Hematopoietic multipotent progenitor cell (in vitro differentiated cells): ENCODE results near the gene MRM3. TPM values are rescaled to one million over a fixed set of nuclear protein-coding genes. Genes with fewer than 3 reads are reported as not detected.
"Not testable (repeated sequence)": the region's sequence is repeated elsewhere in the genome, so short reads cannot be mapped to it uniquely, and the experiment has no call there.

Experiments
- DNase-seq, 3 donors: peaks; one replicate each; pipeline ENCODE4 v3.0.0-alpha.2; 2011 to 2015; ENCODE audit warnings: low read depth in 2 of 3, low spot score in 2 of 3
- total RNA-seq: library from RNA; depleted of rRNA; stranded (reverse); fragments of >200 nt; gene quantifications from one replicate; pipeline ENCODE4 v1.2.3, GENCODE V29; 2012

MRM3 gene
- total RNA-seq, 1 donor, result 29.4 TPM

DNA sequence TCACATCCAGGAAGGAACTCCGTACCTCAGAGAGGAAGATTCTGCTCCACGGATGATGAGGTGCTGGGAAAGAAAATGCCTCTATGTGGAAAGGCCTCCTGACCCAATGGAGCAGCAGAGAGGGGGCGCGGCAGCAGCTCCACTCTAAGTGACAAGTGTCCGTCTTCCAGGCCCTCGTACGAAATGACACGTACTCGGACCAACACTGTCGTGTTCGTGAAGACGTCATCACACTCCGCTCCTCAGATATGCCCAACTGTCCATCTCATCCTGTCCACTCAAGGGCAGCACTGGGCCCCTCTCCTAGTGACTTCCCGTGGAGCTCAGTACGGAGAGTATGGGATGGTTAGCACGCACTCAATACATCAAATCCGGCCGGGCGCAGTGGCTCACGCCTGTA is 32.2 kb downstream of the MRM3 start:
- DNase-seq, result no peak

DNA sequence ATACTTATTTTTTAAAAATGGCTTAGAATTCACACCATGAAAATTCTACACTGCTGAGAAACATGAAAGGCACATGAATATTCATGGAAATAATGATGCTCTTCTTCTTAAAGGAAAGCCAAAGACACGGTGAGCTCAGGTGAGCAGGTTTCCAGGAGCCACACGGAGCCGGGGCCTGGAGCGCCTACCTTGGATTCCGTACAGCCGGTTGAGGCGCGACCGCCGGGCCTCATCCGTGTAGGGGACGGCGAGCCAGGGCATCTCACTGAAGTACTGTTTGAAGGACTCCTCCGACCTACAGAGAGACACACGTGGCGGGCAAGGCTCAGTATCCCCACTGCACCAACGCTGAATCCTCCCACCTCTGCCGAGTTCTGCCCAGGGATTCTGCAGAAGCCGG is 37.1 kb downstream of the MRM3 start:
- no peak for DNase-seq

DNA sequence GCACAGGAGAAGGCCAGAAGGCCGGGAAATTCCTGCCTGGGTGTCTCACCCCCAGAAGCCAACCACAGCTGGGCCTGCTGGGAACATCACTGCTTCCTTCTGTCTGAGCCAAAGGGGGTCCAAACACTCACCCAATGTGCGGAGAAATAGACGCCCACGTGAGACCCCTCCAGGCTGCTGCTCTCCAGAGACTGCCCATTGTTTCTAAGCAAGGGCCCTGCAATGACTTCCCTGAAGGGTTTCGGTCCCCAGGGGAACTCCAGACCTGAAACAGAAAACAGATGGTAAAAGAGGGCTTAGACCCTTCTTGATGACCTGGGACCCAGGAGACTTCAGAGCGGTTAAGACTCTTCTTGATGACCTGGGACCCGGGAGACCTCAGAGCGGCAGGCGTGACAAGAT is 41.3 kb downstream of the MRM3 start:
- no peak for DNase-seq

DNA sequence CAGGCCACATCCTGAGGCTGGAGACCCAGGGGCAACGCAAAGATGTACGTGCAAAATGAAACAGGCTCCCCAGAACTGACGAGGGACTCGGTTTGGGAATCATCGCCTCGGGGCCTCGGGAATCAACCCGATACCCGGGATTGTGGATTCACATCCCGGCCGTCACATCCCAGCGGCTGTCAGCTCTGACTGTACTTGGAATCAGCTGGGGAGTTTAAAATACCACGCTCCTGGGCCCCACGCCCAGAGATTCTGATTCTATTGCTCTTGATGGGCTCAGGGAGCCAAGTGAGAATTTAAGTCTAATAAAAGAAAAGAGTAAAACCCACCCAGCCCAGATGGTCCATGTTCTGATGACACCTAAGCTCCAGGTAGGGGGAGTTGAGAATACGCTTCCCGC is 42.2 kb downstream of the MRM3 start:
- DNase-seq, result no peak

DNA sequence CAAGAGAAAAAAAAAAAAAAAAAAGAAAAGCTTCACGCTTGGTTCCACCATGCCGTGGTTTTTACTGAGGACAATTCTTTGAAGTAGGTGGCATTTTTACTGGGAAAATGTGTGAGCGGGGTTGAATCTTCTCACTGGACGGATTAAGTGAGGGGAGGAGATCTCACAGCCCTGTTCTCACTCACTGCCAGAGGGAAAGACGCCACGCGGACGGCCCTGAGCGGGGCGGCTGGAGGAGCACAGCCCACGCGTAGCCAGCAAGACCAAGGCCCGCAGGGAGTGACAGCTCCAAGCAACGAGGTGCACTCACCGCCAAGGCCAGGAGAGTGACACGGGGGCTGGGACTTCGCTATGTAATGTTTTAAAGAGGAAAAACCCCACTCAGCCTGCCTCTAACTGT is 43.1 kb downstream of the MRM3 start:
- DNase-seq, result no peak

DNA sequence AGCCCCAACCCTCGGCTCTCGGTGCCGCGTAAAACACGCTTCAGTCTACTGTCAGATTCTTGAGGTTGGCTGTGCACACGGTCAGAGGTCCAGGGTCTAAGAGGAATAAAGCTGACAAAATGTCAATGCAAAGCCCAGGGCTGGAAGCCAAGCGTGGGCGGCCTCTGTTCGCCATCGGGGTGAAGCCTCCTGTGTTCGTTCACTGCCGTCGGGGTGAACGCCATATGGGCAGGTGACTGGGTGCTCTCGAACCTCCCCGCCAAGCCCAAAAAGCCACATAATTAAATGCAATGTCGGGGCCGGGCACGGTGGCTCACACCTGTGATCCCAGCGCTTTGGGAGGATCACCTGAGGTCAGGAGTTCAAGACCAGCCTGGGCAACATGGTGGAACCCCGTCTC is 44.6 kb downstream of the MRM3 start:
- DNase-seq, result no peak

DNA sequence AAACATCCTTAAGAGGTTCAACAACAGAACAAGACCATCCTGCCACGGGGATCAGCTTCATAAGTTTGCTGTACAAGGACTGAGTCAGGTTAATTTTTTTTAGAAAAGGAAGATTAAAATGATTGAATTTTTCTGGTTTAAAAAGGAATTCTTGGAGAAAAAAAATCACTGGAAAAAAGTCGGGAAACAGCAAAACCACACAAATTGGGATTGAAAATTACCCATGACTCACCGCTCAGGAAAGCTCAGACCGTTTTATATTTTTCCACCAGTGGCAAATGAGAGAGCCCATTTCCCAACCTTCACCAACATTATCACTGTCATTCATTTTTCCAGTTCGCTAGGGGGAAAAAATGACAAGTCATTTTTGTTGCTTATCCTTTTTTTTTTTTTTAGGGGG is 46.6 kb downstream of the MRM3 start:
- DNase-seq, result no peak

DNA sequence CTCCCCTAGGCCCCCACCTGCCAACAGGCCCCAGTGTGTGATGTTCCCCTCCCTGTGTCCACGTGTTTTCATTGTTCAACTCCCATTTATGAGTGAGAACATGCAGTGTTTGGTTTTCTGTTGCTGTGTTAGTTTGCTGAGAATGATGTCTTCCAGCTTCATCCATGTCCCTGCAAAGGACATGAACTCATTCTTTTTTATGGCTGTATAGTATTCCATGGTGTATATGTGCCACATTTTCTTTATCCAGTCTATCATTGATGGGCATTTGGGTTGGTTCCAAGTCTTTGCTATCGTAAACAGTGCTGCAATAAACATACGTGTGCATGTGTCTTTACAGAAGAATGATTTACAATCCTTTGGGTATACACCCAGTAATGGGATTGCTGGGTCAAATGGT is 47.5 kb downstream of the MRM3 start:
- DNase-seq, result not testable (repeated sequence)

DNA sequence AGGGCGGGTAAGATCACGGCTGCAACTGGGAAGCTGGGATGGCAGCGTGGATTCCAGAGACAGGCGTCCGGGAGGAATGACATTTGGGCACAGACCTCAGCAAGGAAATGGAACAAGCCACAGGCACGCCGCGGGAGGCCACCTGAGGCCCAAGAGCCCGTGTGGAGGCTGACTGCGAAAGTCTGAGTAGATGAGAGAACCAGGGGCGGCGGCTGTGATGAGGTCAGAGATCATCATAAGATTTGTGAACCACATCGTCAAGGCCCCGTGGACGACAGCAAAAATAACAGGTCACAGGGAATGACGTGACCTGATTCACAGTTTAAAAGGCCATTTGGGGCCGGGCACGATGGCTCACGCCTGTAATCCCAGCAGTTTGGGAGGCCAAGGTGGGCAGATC is 48.2 kb downstream of the MRM3 start:
- DNase-seq, result no peak

DNA sequence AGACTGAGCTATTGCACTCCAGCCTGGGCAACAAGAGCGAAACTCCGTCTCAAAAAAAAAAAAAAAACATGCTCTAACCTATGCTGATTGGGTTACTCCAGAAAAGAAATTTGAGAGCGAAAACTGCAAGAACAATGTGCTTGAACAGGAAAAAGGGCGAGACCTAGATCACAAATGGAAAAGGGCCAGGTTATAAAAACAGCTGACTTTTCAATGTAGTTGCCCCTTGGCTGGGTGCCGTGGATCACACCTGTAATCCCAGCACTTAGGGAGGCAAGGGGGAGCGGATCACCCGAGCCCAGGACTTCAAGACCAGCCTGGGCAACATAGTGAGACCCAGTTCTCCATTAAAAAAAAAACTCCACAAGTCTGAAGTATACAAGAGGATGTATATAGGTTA is 48.8 kb downstream of the MRM3 start:
- no peak for DNase-seq

DNA sequence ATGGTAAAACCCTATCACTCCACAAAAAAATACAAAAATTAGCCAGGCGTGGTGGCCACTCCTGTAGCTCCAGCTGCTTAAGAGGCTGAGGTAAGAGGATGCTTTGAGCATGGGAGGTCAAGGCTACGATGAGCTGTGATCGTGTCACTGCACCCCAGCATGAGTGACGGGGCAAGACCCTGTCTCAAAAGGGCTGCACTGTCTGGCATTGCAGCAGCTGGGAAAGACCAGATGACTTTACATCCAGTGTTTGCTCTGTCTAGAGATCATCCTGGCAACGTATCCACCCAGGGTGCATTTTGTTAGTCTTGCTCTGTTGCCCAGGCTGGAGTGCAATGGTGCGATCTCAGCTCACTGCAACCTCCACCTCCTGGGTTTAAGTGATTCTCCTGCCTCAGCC is 52.0 kb downstream of the MRM3 start:
- DNase-seq, result no peak

DNA sequence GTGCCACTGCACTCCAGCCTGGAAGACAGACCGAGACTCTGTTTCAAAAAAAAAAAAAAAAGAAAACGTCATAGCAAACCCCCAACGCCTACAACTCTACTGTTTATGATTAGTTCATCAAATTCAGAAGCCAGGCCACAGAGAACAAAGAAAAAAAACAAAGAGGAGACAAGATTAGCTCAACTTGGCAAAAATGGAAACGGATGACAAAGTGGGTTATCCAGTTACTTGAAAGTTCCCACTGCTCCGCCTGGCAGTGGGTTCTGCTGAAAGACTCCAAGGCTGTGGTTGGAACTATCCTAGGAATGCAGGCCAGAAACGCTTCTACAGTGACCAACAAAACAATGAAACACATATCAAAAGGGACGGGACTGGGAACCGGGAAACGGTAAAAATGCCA is 53.1 kb downstream of the MRM3 start:
- no peak for DNase-seq

DNA sequence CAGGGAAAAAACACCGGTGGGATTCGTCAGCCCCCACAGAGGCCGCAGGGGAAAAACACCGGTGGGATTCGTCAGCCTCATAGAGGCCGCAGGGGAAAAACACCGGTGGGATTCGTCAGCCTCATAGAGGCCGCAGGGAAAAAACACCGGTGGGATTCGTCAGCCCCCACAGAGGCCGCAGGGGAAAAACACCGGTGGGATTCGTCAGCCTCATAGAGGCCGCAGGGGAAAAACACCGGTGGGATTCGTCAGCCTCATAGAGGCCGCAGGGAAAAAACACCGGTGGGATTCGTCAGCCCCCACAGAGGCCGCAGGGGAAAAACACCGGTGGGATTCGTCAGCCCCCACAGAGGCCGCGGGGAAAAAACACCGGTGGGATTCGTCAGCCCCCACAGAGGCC is 53.6 kb downstream of the MRM3 start:
- not testable (repeated sequence) for DNase-seq

DNA sequence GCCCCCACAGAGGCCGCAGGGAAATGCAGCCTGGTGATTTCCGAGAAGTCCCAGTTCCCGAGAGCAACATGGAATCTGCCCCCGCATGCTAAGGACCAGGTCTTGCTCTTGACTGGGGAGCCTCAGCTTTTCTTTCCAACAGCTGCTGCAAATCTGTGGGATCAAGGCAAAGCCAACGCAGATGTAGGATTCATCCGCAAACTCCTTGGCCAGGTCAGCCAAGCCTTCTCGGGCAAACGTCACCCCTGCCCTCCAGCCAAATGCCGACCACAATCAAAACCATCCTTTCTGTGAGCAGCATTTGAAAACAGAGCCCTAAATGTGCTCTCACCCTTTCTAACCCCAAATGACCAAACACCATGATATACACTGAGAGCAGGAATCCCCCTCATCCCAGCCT is 54.0 kb downstream of the MRM3 start:
- no peak for DNase-seq

DNA sequence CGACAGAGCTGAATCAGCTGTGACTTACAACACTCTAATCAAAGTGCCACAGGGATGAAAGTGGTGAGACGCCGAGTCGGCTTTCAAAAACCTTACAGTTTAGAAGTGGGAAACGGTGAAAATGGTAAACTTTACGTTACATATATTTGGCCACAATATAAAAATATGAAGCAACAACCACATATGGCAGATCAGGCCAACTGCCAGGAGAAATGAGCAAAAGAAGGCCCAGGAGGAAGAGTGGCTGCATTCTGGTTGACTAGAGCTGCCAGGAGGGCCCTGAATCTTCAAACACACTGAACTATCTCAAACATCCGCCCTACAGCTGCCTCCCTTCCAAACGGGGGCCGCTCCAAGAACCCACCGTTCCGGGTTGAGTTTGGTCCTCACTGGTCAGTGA is 56.3 kb downstream of the MRM3 start:
- DNase-seq, result no peak

DNA sequence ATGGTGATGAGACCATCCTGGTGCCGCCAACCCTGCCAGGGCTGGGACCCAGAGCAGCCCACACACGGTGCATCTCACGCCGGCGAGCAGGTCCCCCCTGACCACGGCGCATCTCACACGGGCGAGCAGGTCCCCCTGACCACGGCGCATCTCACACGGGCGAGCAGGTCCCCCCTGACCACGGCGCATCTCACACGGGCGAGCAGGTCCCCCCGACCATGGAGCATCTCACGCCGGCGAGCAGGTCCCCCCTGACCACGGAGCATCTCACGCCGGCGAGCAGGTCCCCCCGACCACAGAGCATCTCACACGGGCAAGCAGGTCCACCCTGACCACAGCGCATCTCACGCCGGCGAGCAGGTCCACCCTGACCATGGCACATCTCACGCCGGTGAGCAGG is 59.2 kb downstream of the MRM3 start:
- no peak for DNase-seq

Other genes starting within 250 kb of the MRM3 start
- gene VPS53, start 67.5 kb upstream of the MRM3 start, total RNA-seq, result 18.3 TPM
- 12.7 TPM for gene TLCD3A, start 49.8 kb upstream of the MRM3 start, total RNA-seq
- 23.2 TPM for gene GEMIN4, start 30.1 kb upstream of the MRM3 start, total RNA-seq
- 20.7 TPM for gene GLOD4, start 73 bp upstream of the MRM3 start, total RNA-seq
- 1.6 TPM for gene NXN, start 197.4 kb downstream of the MRM3 start, total RNA-seq
- gene TIMM22, start 214.8 kb downstream of the MRM3 start, total RNA-seq, result 10.5 TPM